Breast epithelium (tissue), 4 donors: ENCODE data around the gene FDX1. TPM values are rescaled to one million over a fixed set of nuclear protein-coding genes. Genes with fewer than 3 reads are reported as not detected.

ENCODE experiments used
- DNase-seq, 2 donors: peaks; one replicate each; pipeline ENCODE4 v3.0.0-alpha.2; 2019; ENCODE audit warnings: low spot score in 2 of 2
- H3K27ac ChIP-seq, 2 donors: fragments of 200-600 bp; sonication (generic) in 1 of 2; one replicate each; pipeline ENCODE4 v1.5.1; 2016 to 2019; ENCODE audit warnings: mild to moderate bottlenecking in 1 of 2
- H3K27me3 ChIP-seq, 2 donors: fragments of 200-600 bp; sonication (generic) in 1 of 2; one replicate each; pipeline versions ENCODE4 v1.5.1 to v1.6.0; 2017 to 2019; ENCODE audit warnings: control low read depth in 1 of 2, mild to moderate bottlenecking in 1 of 2
- H3K36me3 ChIP-seq: fragments of 200-600 bp; one replicate; pipeline ENCODE4 v1.5.1; 2019
- H3K4me1 ChIP-seq, 2 donors: fragments of 200-600 bp; sonication (generic); one replicate each; pipeline ENCODE4 v1.5.1; 2016 to 2019; ENCODE audit warnings: control low read depth in 1 of 2
- H3K4me3 ChIP-seq, 3 donors: fragments of 200-600 bp; sonication (generic); 1 replicate in 2 of 3; 2 replicates in 1 of 3; pipeline ENCODE4 v1.5.1; 2016 to 2019; ENCODE audit warnings: mild to moderate bottlenecking in 3 of 3, moderate library complexity in 2 of 3
- H3K9me3 ChIP-seq, 2 donors: fragments of 200-600 bp; sonication (generic) in 1 of 2; one replicate each; pipeline ENCODE4 v1.5.1; 2016 to 2019; ENCODE audit warnings: control low read depth in 1 of 2
- POLR2A ChIP-seq: fragments of 450-650 bp; IDR thresholded peaks from one replicate; pipeline ENCODE4 v1.6.1; 2016; ENCODE audit warnings: antibody characterized with exemption, mild to moderate bottlenecking, moderate library complexity
- POLR2AphosphoS5 ChIP-seq, 3 donors: sonication (generic); formaldehyde crosslinking; IDR thresholded peaks; one replicate each; pipeline ENCODE4 v1.6.1; 2017; ENCODE audit warnings: antibody characterized with exemption in 3 of 3
- intact Hi-C: fragments of 100-400 bp; cut with DNase I; formaldehyde crosslinking; loops from one replicate; pipeline ENCODE4 v1.15.1; 2023; ENCODE audit warnings: low total_unique reads
- total RNA-seq, 3 donors: library from RNA; depleted of rRNA; stranded (reverse); fragments of >200 nt; gene quantifications; one replicate each; pipeline ENCODE4 v1.1.0, GENCODE V29; 2016
- TF ChIP-seq, protein P1 (sequence below), 3 donors: fragments of 450-650 bp; IDR thresholded peaks; one replicate each; pipeline ENCODE4 v1.5.1; 2016 to 2017; ENCODE audit warnings: antibody characterized with exemption in 3 of 3, mild to moderate bottlenecking in 3 of 3, moderate library complexity in 3 of 3

Gene FDX1
- total RNA-seq, 3 donors from 2014 or later, result 12.5 to 18.3 (median 15.2) TPM

- DNase-seq, result no peak
- H3K36me3 ChIP-seq, result no peaks in the 10 kb centered on the region
- intact Hi-C loops, result loop anchor here (5.0 to 10.0 kb wide), 2 partner anchors 103 to 754 kb away; no protein-coding TSS in a partner anchor
- no peak overlapping the region for H3K4me3 ChIP-seq
- H3K4me1 ChIP-seq, result no peaks in the 10 kb centered on the region
- TF ChIP-seq, protein P1, sequence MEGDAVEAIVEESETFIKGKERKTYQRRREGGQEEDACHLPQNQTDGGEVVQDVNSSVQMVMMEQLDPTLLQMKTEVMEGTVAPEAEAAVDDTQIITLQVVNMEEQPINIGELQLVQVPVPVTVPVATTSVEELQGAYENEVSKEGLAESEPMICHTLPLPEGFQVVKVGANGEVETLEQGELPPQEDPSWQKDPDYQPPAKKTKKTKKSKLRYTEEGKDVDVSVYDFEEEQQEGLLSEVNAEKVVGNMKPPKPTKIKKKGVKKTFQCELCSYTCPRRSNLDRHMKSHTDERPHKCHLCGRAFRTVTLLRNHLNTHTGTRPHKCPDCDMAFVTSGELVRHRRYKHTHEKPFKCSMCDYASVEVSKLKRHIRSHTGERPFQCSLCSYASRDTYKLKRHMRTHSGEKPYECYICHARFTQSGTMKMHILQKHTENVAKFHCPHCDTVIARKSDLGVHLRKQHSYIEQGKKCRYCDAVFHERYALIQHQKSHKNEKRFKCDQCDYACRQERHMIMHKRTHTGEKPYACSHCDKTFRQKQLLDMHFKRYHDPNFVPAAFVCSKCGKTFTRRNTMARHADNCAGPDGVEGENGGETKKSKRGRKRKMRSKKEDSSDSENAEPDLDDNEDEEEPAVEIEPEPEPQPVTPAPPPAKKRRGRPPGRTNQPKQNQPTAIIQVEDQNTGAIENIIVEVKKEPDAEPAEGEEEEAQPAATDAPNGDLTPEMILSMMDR (IDR thresholded peaks at IDR 0.05), result no peak
- no peak for TF ChIP-seq POLR2AphosphoS5 (IDR thresholded peaks at IDR 0.05)
- no peak for TF ChIP-seq POLR2A
- H3K9me3 ChIP-seq, result no peaks in the 10 kb centered on the region
- H3K27me3 ChIP-seq, result no peaks in the 10 kb centered on the region
- no peak overlapping the region for H3K27ac ChIP-seq
Measured at GRCh38 chr11:110501428-110501827, 71.7 kb downstream of the FDX1 start.

GRCh38 chr11:110505528-110506284 is 76.0 kb downstream of the FDX1 start:
- intact Hi-C loops, result loop anchor here (10.0 kb wide), 1 partner anchor 99 kb away; no protein-coding TSS in a partner anchor
- TF ChIP-seq POLR2A (no peak), POLR2AphosphoS5 (IDR thresholded peaks at IDR 0.05) (no peak)
- TF ChIP-seq, protein P1 (IDR thresholded peaks at IDR 0.05), result no peak
- DNase-seq, result no peak
- no peaks in the 10 kb centered on the region for H3K27me3 ChIP-seq
- H3K4me1 ChIP-seq, result no peaks in the 10 kb centered on the region
- no peaks in the 10 kb centered on the region for H3K36me3 ChIP-seq
- no peaks in the 10 kb centered on the region for H3K9me3 ChIP-seq
- H3K27ac ChIP-seq, result no peak overlapping the region
- no peak overlapping the region for H3K4me3 ChIP-seq

- no peak for DNase-seq
- Histone ChIP-seq H3K4me1 (no peaks in the 10 kb centered on the region), H3K4me3 (no peak overlapping the region), H3K27ac (no peak overlapping the region), H3K27me3 (no peaks in the 10 kb centered on the region), H3K36me3 (no peaks in the 10 kb centered on the region), H3K9me3 (no peaks in the 10 kb centered on the region)
- intact Hi-C loops, result loop anchor here (10.0 kb wide), 1 partner anchor 97 kb away; no protein-coding TSS in a partner anchor
- TF ChIP-seq, protein P1 (IDR thresholded peaks at IDR 0.05), result no peak
- no peak for TF ChIP-seq POLR2AphosphoS5 (IDR thresholded peaks at IDR 0.05)
- no peak for TF ChIP-seq POLR2A
Measured at GRCh38 chr11:110507328-110507727, 77.6 kb downstream of the FDX1 start.

- no peaks in the 10 kb centered on the region for H3K27me3 ChIP-seq
- intact Hi-C loops, result loop anchor here (10.0 kb wide), 1 partner anchor 96 kb away; no protein-coding TSS in a partner anchor
- no peak overlapping the region for H3K27ac ChIP-seq
- H3K9me3 ChIP-seq, result no peaks in the 10 kb centered on the region
- TF ChIP-seq POLR2AphosphoS5 (IDR thresholded peaks at IDR 0.05), result no peak
- TF ChIP-seq, protein P1 (IDR thresholded peaks at IDR 0.05), result no peak
- no peak for TF ChIP-seq POLR2A
- no peaks in the 10 kb centered on the region for H3K4me1 ChIP-seq
- H3K36me3 ChIP-seq, result no peaks in the 10 kb centered on the region
- DNase-seq, result no peak
- H3K4me3 ChIP-seq, result no peak overlapping the region
Measured at GRCh38 chr11:110508786-110509185, 79.0 kb downstream of the FDX1 start.

GRCh38 chr11:110509472-110509871 is 79.7 kb downstream of the FDX1 start:
- intact Hi-C loops, result loop anchor here (10.0 kb wide), 1 partner anchor 95 kb away; no protein-coding TSS in a partner anchor
- Histone ChIP-seq H3K9me3 (no peaks in the 10 kb centered on the region), H3K27ac (no peak overlapping the region), H3K4me1 (no peaks in the 10 kb centered on the region), H3K4me3 (no peak overlapping the region), H3K27me3 (no peaks in the 10 kb centered on the region), H3K36me3 (no peaks in the 10 kb centered on the region)
- TF ChIP-seq, protein P1 (IDR thresholded peaks at IDR 0.05), result no peak
- no peak for TF ChIP-seq POLR2A
- no peak for TF ChIP-seq POLR2AphosphoS5 (IDR thresholded peaks at IDR 0.05)
- DNase-seq, result no peak
